Activated T-helper 1 cell treated with anti-CD3 and anti-CD28 coated beads, Interleukin-12 subunit alpha, Interleukin-12 subunit beta, Interleukin-2, Interleukin-4 antibody, amounts not matched to agents 30 ng/mL and 10 ng/mL and 1 ng/mL, durations not matched to agents 14 hours and 24 hours and 36 hours (primary cell): Measurements from ENCODE around the gene IL10RB. TPM values are rescaled to one million over a fixed set of nuclear protein-coding genes. Genes with fewer than 3 reads are reported as not detected.

ENCODE experiments used
- DNase-seq: peaks from one replicate; pipeline ENCODE4 v3.0.0; 2021; ENCODE audit warnings: low spot score
- H3K27ac Mint-ChIP-seq: one replicate; pipeline ENCODE4 v1.8.0; 2021; ENCODE audit warnings: mild to moderate bottlenecking, mixed read lengths
- H3K27me3 Mint-ChIP-seq: one replicate; pipeline ENCODE4 v1.8.0; 2022; ENCODE audit warnings: mild to moderate bottlenecking, moderate library complexity, mixed read lengths; ENCODE audit not compliant: insufficient read depth
- H3K36me3 Mint-ChIP-seq: one replicate; pipeline ENCODE4 v1.8.0; 2021; ENCODE audit warnings: low read depth, mixed read lengths
- H3K4me1 Mint-ChIP-seq: one replicate; pipeline ENCODE4 v1.8.0; 2021; ENCODE audit warnings: low read depth, mixed read lengths
- H3K4me3 Mint-ChIP-seq: one replicate; pipeline ENCODE4 v1.8.0; 2021; ENCODE audit warnings: mild to moderate bottlenecking, moderate library complexity, mixed read lengths
- H3K9me3 Mint-ChIP-seq: one replicate; pipeline ENCODE4 v1.8.0; 2021; ENCODE audit warnings: mixed read lengths
- intact Hi-C: fragments of 100-400 bp; cut with micrococcal nuclease; formaldehyde crosslinking; loops from one replicate; pipeline ENCODE4 v1.15.1; 2024
- total RNA-seq: library from RNA; stranded (reverse); gene quantifications from 2 replicates; pipeline ENCODE4 v1.2.3, GENCODE V29; 2022

Gene IL10RB
- total RNA-seq, 1 donor from 2014 or later = 21.4 TPM

DNA sequence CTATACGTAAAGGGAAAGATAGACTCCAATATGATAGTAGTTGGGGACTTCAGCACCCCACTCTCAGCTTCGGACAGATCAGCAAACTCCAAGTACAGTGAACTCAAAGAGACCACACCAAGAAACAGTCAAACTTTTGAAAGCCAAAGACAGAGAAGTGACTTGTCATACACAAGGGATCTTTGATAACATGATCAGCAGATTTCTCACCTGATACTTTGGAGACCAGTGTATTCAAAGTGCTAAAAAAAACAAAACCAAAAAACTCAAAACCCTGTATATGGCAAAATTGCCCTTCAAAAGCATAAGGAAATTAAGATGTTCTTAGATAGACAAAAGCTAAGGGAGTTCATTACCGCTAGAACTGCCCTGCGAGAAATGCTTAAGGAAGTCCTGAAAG is 68.0 kb downstream of the IL10RB start:
- H3K4me1 Mint-ChIP-seq = peaks cover 33% of the 10 kb centered on the region
- intact Hi-C loops = no loop called here
- peaks cover 22% of the 10 kb centered on the region for H3K36me3 Mint-ChIP-seq
- no peak overlapping the region for H3K4me3 Mint-ChIP-seq
- no peak overlapping the region for H3K27ac Mint-ChIP-seq
- peaks cover 19% of the 10 kb centered on the region for H3K9me3 Mint-ChIP-seq
- DNase-seq = no peak
- no peaks in the 10 kb centered on the region for H3K27me3 Mint-ChIP-seq

- Mint-ChIP-seq H3K4me1 (peaks cover 33% of the 10 kb centered on the region), H3K4me3 (no peak overlapping the region), H3K9me3 (peaks cover 19% of the 10 kb centered on the region), H3K36me3 (peaks cover 23% of the 10 kb centered on the region), H3K27me3 (no peaks in the 10 kb centered on the region), H3K27ac (no peak overlapping the region)
- intact Hi-C loops = no loop called here
- no peak for DNase-seq
Observed at GRCh38 chr21:33334824-33335223, 68.7 kb downstream of the IL10RB start.

DNA sequence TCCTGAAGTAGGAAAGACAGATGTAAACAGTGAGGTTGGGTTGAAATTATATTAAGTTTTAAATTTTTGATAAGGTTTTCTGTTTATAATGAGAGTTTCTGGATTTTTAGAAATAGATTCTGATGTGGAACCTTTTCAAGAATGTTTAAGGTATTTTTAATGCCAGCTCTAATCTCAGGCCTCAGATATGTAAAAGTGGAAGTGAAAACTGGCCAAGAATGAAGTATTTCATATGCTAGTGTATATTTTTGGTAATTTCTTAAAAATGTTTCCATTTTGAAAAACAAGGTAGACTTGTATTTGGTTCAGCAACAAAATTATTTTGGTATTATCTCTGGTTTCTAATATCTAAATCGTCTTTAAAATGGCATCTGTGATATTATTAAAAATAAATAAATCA is 73.0 kb downstream of the IL10RB start:
- Mint-ChIP-seq H3K27ac (no peak overlapping the region), H3K4me1 (peaks cover 4% of the 10 kb centered on the region), H3K36me3 (peaks cover 25% of the 10 kb centered on the region), H3K4me3 (no peak overlapping the region), H3K27me3 (no peaks in the 10 kb centered on the region), H3K9me3 (peaks cover 1% of the 10 kb centered on the region)
- intact Hi-C loops = no loop called here
- no peak for DNase-seq

DNA sequence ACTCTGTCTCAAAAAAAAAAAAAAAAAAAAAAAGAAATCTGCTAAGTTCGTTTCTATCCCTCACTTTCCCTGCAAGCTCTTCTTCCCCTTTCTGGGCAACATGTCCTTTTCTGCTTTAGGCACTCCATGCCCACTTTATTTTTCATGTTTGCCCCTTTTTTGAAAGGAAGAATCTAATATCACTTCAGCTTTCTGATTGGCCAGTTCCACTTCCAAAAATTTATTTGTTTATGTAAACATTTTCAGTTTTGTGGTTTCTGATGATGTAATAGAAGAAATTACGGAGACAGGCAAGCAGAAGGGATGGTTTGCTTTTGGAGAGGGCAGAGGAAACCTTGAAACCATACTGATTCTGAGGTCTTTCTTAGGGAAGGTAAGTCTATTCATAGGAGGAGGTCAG is 73.8 kb downstream of the IL10RB start:
- no peak overlapping the region for H3K4me3 Mint-ChIP-seq
- H3K9me3 Mint-ChIP-seq = no peaks in the 10 kb centered on the region
- no peaks in the 10 kb centered on the region for H3K27me3 Mint-ChIP-seq
- no peak overlapping the region for H3K27ac Mint-ChIP-seq
- peaks cover 26% of the 10 kb centered on the region for H3K36me3 Mint-ChIP-seq
- no peak for DNase-seq
- intact Hi-C loops = no loop called here
- H3K4me1 Mint-ChIP-seq = peaks cover 4% of the 10 kb centered on the region

- peaks cover 49% of the 10 kb centered on the region for H3K36me3 Mint-ChIP-seq
- H3K27ac Mint-ChIP-seq = no peak overlapping the region
- H3K4me3 Mint-ChIP-seq = no peak overlapping the region
- H3K9me3 Mint-ChIP-seq = no peaks in the 10 kb centered on the region
- no peak for DNase-seq
- no peaks in the 10 kb centered on the region for H3K27me3 Mint-ChIP-seq
- no peaks in the 10 kb centered on the region for H3K4me1 Mint-ChIP-seq
- intact Hi-C loops = no loop called here
Observed at GRCh38 chr21:33345751-33346238, 79.6 kb downstream of the IL10RB start.

Other genes with a start within 250 kb of the IL10RB start
- not detected in 2 replicates for gene OLIG2, start 240.4 kb upstream of the IL10RB start, total RNA-seq
- gene OLIG1, start 196.2 kb upstream of the IL10RB start, total RNA-seq = not detected in 2 replicates
- gene IFNAR2, start 36.4 kb upstream of the IL10RB start, total RNA-seq = 33.3 and 33.5 TPM in 2 replicates
- gene IFNAR1, start 58.6 kb downstream of the IL10RB start, total RNA-seq = 20.4 and 20.7 TPM in 2 replicates
- gene IFNGR2, start 137.0 kb downstream of the IL10RB start, total RNA-seq = 3.4 and 3.7 TPM in 2 replicates
- 12.0 and 14.0 TPM in 2 replicates for gene TMEM50B, start 213.6 kb downstream of the IL10RB start, total RNA-seq
- 0.12 and 0.18 TPM in 2 replicates for gene DNAJC28, start 225.3 kb downstream of the IL10RB start, total RNA-seq